ENCODE measurements around the gene CYGB. TPM values are rescaled to one million over a fixed set of nuclear protein-coding genes. Genes with fewer than 3 reads are reported as not detected.
A peak's percentile ranks its signal among the peaks of the same experiment; 100 is the strongest.

The CYGB gene
- total and polyA plus RNA-seq, 5 donors from 2014 or later, result not detected

GRCh38 chr17:76542984-76543383, 5.5 kb upstream of the CYGB start:
- ATAC-seq (ENCODE audit: low read depth in 2 of 2) (no peak), DNase-seq (no peak)
- no peak overlapping the region for H3K4me3 Mint-ChIP-seq
- peaks cover 0 to 3% (median 0%) of the 10 kb centered on the region in 7 donors for H3K9me3 Mint-ChIP-seq
- peaks cover 0 to 3% (median 0%) of the 10 kb centered on the region in 4 donors for H3K4me1 Mint-ChIP-seq
- H3K9me3 ChIP-seq (ENCODE audit: control insufficient read depth in 2 of 2, low read length in 2 of 2), result no peaks in the 10 kb centered on the region
- H3K4me1 ChIP-seq (ENCODE audit: control insufficient read depth, insufficient read depth, low read length, poor library complexity, severe bottlenecking), result no peaks in the 10 kb centered on the region
- peaks cover 48% of the 10 kb centered on the region for H3K27me3 Mint-ChIP-seq
- no peak overlapping the region for H3K27ac ChIP-seq (ENCODE audit: insufficient read depth, low read length, poor library complexity, severe bottlenecking)
- H3K27me3 ChIP-seq (ENCODE audit: control insufficient read depth, insufficient read depth, low read length), result peaks cover 3% of the 10 kb centered on the region
- no peak overlapping the region for H3K4me3 ChIP-seq (ENCODE audit: low read depth, low read length)
- no peaks in the 10 kb centered on the region for H3K36me3 ChIP-seq (ENCODE audit: control insufficient read depth, insufficient read depth, low read length)
- no peak overlapping the region for H3K27ac Mint-ChIP-seq
- no peaks in the 10 kb centered on the region for H3K36me3 Mint-ChIP-seq

- Histone ChIP-seq H3K27ac (ENCODE audit: insufficient read depth, low read length, poor library complexity, severe bottlenecking) (no peak overlapping the region), H3K9me3 (ENCODE audit: control insufficient read depth in 2 of 2, low read length in 2 of 2) (no peaks in the 10 kb centered on the region), H3K4me3 (ENCODE audit: low read depth, low read length) (no peak overlapping the region), H3K27me3 (ENCODE audit: control insufficient read depth, insufficient read depth, low read length) (peaks cover 3% of the 10 kb centered on the region), H3K36me3 (ENCODE audit: control insufficient read depth, insufficient read depth, low read length) (no peaks in the 10 kb centered on the region), H3K4me1 (ENCODE audit: control insufficient read depth, insufficient read depth, low read length, poor library complexity, severe bottlenecking) (no peaks in the 10 kb centered on the region)
- DNase-seq (no peak), ATAC-seq (ENCODE audit: low read depth in 2 of 2) (no peak)
- peaks cover 48% of the 10 kb centered on the region for H3K27me3 Mint-ChIP-seq
- peaks cover 0 to 3% (median 0%) of the 10 kb centered on the region in 7 donors for H3K9me3 Mint-ChIP-seq
- no peak overlapping the region for H3K4me3 Mint-ChIP-seq
- H3K4me1 Mint-ChIP-seq, result peaks cover 0 to 3% (median 0%) of the 10 kb centered on the region in 4 donors
- H3K27ac Mint-ChIP-seq, result peak overlapping the region in 1 of 3 donors; percentile 80
- H3K36me3 Mint-ChIP-seq, result no peaks in the 10 kb centered on the region
These were observed 5.1 kb upstream of the CYGB start for GRCh38 chr17:76542566-76542971.

- DNase-seq, result no peak
- no peak overlapping the region for H3K4me3 Mint-ChIP-seq
- no peak overlapping the region for H3K4me3 ChIP-seq (ENCODE audit: low read depth, low read length)
- H3K27me3 Mint-ChIP-seq, result peaks cover 49% of the 10 kb centered on the region
- H3K27ac ChIP-seq (ENCODE audit: insufficient read depth, low read length, poor library complexity, severe bottlenecking), result no peak overlapping the region
- no peaks in the 10 kb centered on the region for H3K9me3 ChIP-seq (ENCODE audit: control insufficient read depth in 2 of 2, low read length in 2 of 2)
- H3K36me3 Mint-ChIP-seq, result no peaks in the 10 kb centered on the region
- H3K9me3 Mint-ChIP-seq, result peaks cover 0 to 3% (median 0%) of the 10 kb centered on the region in 7 donors
- H3K27ac Mint-ChIP-seq, result no peak overlapping the region
- no peak for ATAC-seq (ENCODE audit: low read depth in 2 of 2)
- H3K4me1 ChIP-seq (ENCODE audit: control insufficient read depth, insufficient read depth, low read length, poor library complexity, severe bottlenecking), result no peaks in the 10 kb centered on the region
- H3K36me3 ChIP-seq (ENCODE audit: control insufficient read depth, insufficient read depth, low read length), result no peaks in the 10 kb centered on the region
- peaks cover 3% of the 10 kb centered on the region for H3K27me3 ChIP-seq (ENCODE audit: control insufficient read depth, insufficient read depth, low read length)
- H3K4me1 Mint-ChIP-seq, result peaks cover 0 to 3% (median 0%) of the 10 kb centered on the region in 4 donors
These were observed 4.4 kb upstream of the CYGB start for GRCh38 chr17:76541739-76542454.

GRCh38 chr17:76540381-76541300, 3.1 kb upstream of the CYGB start:
- H3K9me3 Mint-ChIP-seq, result peaks cover 0 to 3% (median 0%) of the 10 kb centered on the region in 7 donors
- H3K4me3 ChIP-seq (ENCODE audit: low read depth, low read length), result no peak overlapping the region
- DNase-seq, result peak in 1 of 3 donors; percentile 34
- no peaks in the 10 kb centered on the region for H3K36me3 ChIP-seq (ENCODE audit: control insufficient read depth, insufficient read depth, low read length)
- peaks cover 0 to 3% (median 0%) of the 10 kb centered on the region in 4 donors for H3K4me1 Mint-ChIP-seq
- peak in 1 of 2 donors; percentile 41 for ATAC-seq (ENCODE audit: low read depth in 2 of 2)
- no peak overlapping the region for H3K27ac ChIP-seq (ENCODE audit: insufficient read depth, low read length, poor library complexity, severe bottlenecking)
- peaks cover 61% of the 10 kb centered on the region for H3K27me3 Mint-ChIP-seq
- no peak overlapping the region for H3K27ac Mint-ChIP-seq
- no peaks in the 10 kb centered on the region for H3K9me3 ChIP-seq (ENCODE audit: control insufficient read depth in 2 of 2, low read length in 2 of 2)
- H3K4me3 Mint-ChIP-seq, result no peak overlapping the region
- no peaks in the 10 kb centered on the region for H3K36me3 Mint-ChIP-seq
- no peaks in the 10 kb centered on the region for H3K4me1 ChIP-seq (ENCODE audit: control insufficient read depth, insufficient read depth, low read length, poor library complexity, severe bottlenecking)
- peaks cover 8% of the 10 kb centered on the region for H3K27me3 ChIP-seq (ENCODE audit: control insufficient read depth, insufficient read depth, low read length)

- Mint-ChIP-seq H3K4me1 (peaks cover 0 to 3% (median 0%) of the 10 kb centered on the region in 4 donors), H3K27me3 (peaks cover 66% of the 10 kb centered on the region), H3K9me3 (peaks cover 0 to 3% (median 0%) of the 10 kb centered on the region in 7 donors), H3K36me3 (no peaks in the 10 kb centered on the region), H3K27ac (peak within 1 kb of the TSS in 1 of 3 donors; percentile 50), H3K4me3 (peak within 1 kb of the TSS in 3 of 4 donors; percentile 33 to 65 (median 58))
- no peaks in the 10 kb centered on the region for H3K9me3 ChIP-seq (ENCODE audit: control insufficient read depth in 2 of 2, low read length in 2 of 2)
- H3K36me3 ChIP-seq (ENCODE audit: control insufficient read depth, insufficient read depth, low read length), result no peaks in the 10 kb centered on the region
- ATAC-seq (ENCODE audit: low read depth in 2 of 2) (no peak), DNase-seq (no peak)
- H3K27me3 ChIP-seq (ENCODE audit: control insufficient read depth, insufficient read depth, low read length), result peaks cover 8% of the 10 kb centered on the region
- H3K27ac ChIP-seq (ENCODE audit: insufficient read depth, low read length, poor library complexity, severe bottlenecking), result no peak within 1 kb of the TSS
- no peaks in the 10 kb centered on the region for H3K4me1 ChIP-seq (ENCODE audit: control insufficient read depth, insufficient read depth, low read length, poor library complexity, severe bottlenecking)
- H3K4me3 ChIP-seq (ENCODE audit: low read depth, low read length), result no peak within 1 kb of the TSS
These were observed 2.2 kb upstream of the CYGB start, which contains the start of gene PRCD for GRCh38 chr17:76539631-76540271. PRCD (plus strand) TSS chr17:76540044; CDS start chr17:76540142, 98 bp downstream.

- Mint-ChIP-seq H3K36me3 (no peaks in the 10 kb centered on the region), H3K27me3 (peaks cover 63% of the 10 kb centered on the region), H3K9me3 (peaks cover 0 to 3% (median 0%) of the 10 kb centered on the region in 7 donors), H3K27ac (peak overlapping the region in 1 of 3 donors; percentile 50), H3K4me1 (peaks cover 0 to 3% (median 0%) of the 10 kb centered on the region in 4 donors), H3K4me3 (peak overlapping the region in 3 of 4 donors; percentile 50 to 65 (median 58))
- H3K4me3 ChIP-seq (ENCODE audit: low read depth, low read length), result no peak overlapping the region
- ATAC-seq (ENCODE audit: low read depth in 2 of 2) (no peak), DNase-seq (no peak)
- no peak overlapping the region for H3K27ac ChIP-seq (ENCODE audit: insufficient read depth, low read length, poor library complexity, severe bottlenecking)
- no peaks in the 10 kb centered on the region for H3K9me3 ChIP-seq (ENCODE audit: control insufficient read depth in 2 of 2, low read length in 2 of 2)
- no peaks in the 10 kb centered on the region for H3K4me1 ChIP-seq (ENCODE audit: control insufficient read depth, insufficient read depth, low read length, poor library complexity, severe bottlenecking)
- H3K36me3 ChIP-seq (ENCODE audit: control insufficient read depth, insufficient read depth, low read length), result no peaks in the 10 kb centered on the region
- peaks cover 8% of the 10 kb centered on the region for H3K27me3 ChIP-seq (ENCODE audit: control insufficient read depth, insufficient read depth, low read length)
These were observed 1.5 kb upstream of the CYGB start for GRCh38 chr17:76538941-76539570.

Data from CD4-positive, CD25-positive, alpha-beta regulatory T cell (primary cell).